ENCODE results near the gene TMC3. TPM values are rescaled to one million over a fixed set of nuclear protein-coding genes. Genes with fewer than 3 reads are reported as not detected.

TMC3 gene
- total RNA-seq: not detected in 2 replicates

GRCh38 chr15:81373775-81374395, at the start of gene TMC3:
Gene TMC3, minus strand, starts transcription at chr15:81374213. Its CDS starts 136 bp downstream, at chr15:81374077.

GRCh38 chr15:81323944-81324881, 49.8 kb downstream of the TMC3 start, which contains the start of gene STARD5:
Gene STARD5, minus strand, starts transcription at chr15:81324141. Its CDS starts 42 bp downstream, at chr15:81324099.

Other genes with a start within 250 kb of the TMC3 start
- 0.43 and 0.54 TPM in 2 replicates for gene CFAP161, start 239.9 kb downstream of the TMC3 start, total RNA-seq
- 3.3 and 6.2 TPM in 2 replicates for gene IL16, start 177.3 kb downstream of the TMC3 start, total RNA-seq
- gene STARD5, start 50.1 kb downstream of the TMC3 start, total RNA-seq: 2.1 and 2.2 TPM in 2 replicates